Fibroblast of lung (primary cell): ENCODE data around the gene ONECUT2. TPM values are rescaled to one million over a fixed set of nuclear protein-coding genes. Genes with fewer than 3 reads are reported as not detected.
A peak's percentile ranks its signal among the peaks of the same experiment; 100 is the strongest.

Experiments used
- DNase-seq, 2 donors: peaks; one replicate each; pipeline versions ENCODE4 v3.0.0 to v3.0.0-alpha.2; 2010; ENCODE audit warnings: low read depth in 2 of 2
- H2AFZ ChIP-seq: 2 replicates; pipeline ENCODE4 v1.5.1; 2012; ENCODE audit warnings: low read length, control low read depth, inconsistent platforms
- H3K27ac ChIP-seq: 2 replicates; pipeline ENCODE4 v1.5.1; 2011; ENCODE audit warnings: low read length, control low read depth; ENCODE audit not compliant: insufficient read depth
- H3K27me3 ChIP-seq: 2 replicates; pipeline ENCODE4 v1.5.1; 2011; ENCODE audit warnings: mild to moderate bottlenecking, low read length; ENCODE audit not compliant: control insufficient read depth, insufficient read depth
- H3K36me3 ChIP-seq: 2 replicates; pipeline ENCODE4 v1.5.1; 2011; ENCODE audit warnings: low read length; ENCODE audit not compliant: control insufficient read depth, insufficient read depth
- H3K4me1 ChIP-seq: 2 replicates; pipeline ENCODE4 v1.5.1; 2011; ENCODE audit warnings: low read length; ENCODE audit not compliant: control insufficient read depth, insufficient read depth; ENCODE audit errors: extremely low read depth
- H3K4me2 ChIP-seq: 2 replicates; pipeline ENCODE4 v1.5.1; 2011; ENCODE audit warnings: low read length, control low read depth; ENCODE audit not compliant: insufficient read depth; ENCODE audit errors: extremely low read depth
- H3K4me3 ChIP-seq, 4 experiments: fragments of 200-600 bp in 1 of 4; sonication (generic) in 1 of 4; replicated peaks in 1 of 4; 2 replicates each; pipeline ENCODE4 v1.5.1; 2011 to 2016; ENCODE audit warnings: low read length in 4 of 4, low read depth in 3 of 4, mild to moderate bottlenecking in 3 of 4, control low read depth in 2 of 4, inconsistent platforms in 1 of 4, mixed read lengths in 1 of 4; ENCODE audit not compliant: insufficient read depth in 1 of 4; ENCODE audit errors: control extremely low read depth in 1 of 4
- H3K79me2 ChIP-seq: 2 replicates; pipeline ENCODE4 v1.5.1; 2012; ENCODE audit warnings: mild to moderate bottlenecking, low read length, inconsistent platforms; ENCODE audit not compliant: control insufficient read depth, insufficient read depth
- H3K9ac ChIP-seq: 2 replicates; pipeline ENCODE4 v1.5.1; 2011; ENCODE audit warnings: mild to moderate bottlenecking, low read length, control low read depth; ENCODE audit not compliant: insufficient read depth
- H3K9me3 ChIP-seq: 2 replicates; pipeline ENCODE4 v1.5.1; 2012; ENCODE audit warnings: low read depth, low read length; ENCODE audit not compliant: control insufficient read depth, insufficient read depth
- H4K20me1 ChIP-seq: 2 replicates; pipeline ENCODE4 v1.5.1; 2011; ENCODE audit warnings: low read length; ENCODE audit not compliant: control insufficient read depth, insufficient read depth; ENCODE audit errors: extremely low read depth
- EZH2 ChIP-seq: IDR thresholded peaks from 2 replicates; pipeline ENCODE4 v1.5.1; 2012; ENCODE audit warnings: low read length, control low read depth, mild to moderate bottlenecking; ENCODE audit errors: missing control alignments
- polyA plus RNA-seq, 2 donors: library from polyadenylated mRNA; depleted of rRNA in 1 of 2; stranded (reverse) in 1 of 2; unstranded in 1 of 2; fragments of >200 nt; gene quantifications; 2 replicates each; pipeline ENCODE4 v1.2.1, GENCODE V29; 2011 to 2012; ENCODE audit warnings: missing spikeins in 1 of 2
- total RNA-seq: library from RNA; depleted of rRNA; stranded (reverse); fragments of >200 nt; gene quantifications from 2 replicates; pipeline ENCODE4 v1.2.1, GENCODE V29; 2014
- TF ChIP-seq, protein P1 (sequence below), 2 donors: IDR thresholded peaks in 1 of 2; conservative IDR thresholded peaks in 1 of 2; 1 replicate in 1 of 2; 2 replicates in 1 of 2; pipeline ENCODE4 v1.5.1; 2011 to 2012; ENCODE audit warnings: low read length in 2 of 2, control low read depth in 1 of 2, inconsistent platforms in 1 of 2, low read depth in 1 of 2, mild to moderate bottlenecking in 1 of 2

Gene ONECUT2
- total and polyA plus RNA-seq, 2 donors (not counting 1 experiment from before 2014, with no cell fraction given), result under 0.01 TPM

GRCh38 chr18:57445488-57446319, 10.5 kb downstream of the ONECUT2 start:
- no peak for DNase-seq
- no peaks in the 10 kb centered on the region for H3K9me3 ChIP-seq
- H3K27me3 ChIP-seq, result peaks cover 15% of the 10 kb centered on the region
- H3K79me2 ChIP-seq, result no peaks in the 10 kb centered on the region
- H3K4me3 ChIP-seq, result no peak overlapping the region
- H3K4me2 ChIP-seq, result no peak overlapping the region
- H3K4me1 ChIP-seq, result no peaks in the 10 kb centered on the region
- no peak overlapping the region for H2AFZ ChIP-seq
- TF ChIP-seq, protein P1, sequence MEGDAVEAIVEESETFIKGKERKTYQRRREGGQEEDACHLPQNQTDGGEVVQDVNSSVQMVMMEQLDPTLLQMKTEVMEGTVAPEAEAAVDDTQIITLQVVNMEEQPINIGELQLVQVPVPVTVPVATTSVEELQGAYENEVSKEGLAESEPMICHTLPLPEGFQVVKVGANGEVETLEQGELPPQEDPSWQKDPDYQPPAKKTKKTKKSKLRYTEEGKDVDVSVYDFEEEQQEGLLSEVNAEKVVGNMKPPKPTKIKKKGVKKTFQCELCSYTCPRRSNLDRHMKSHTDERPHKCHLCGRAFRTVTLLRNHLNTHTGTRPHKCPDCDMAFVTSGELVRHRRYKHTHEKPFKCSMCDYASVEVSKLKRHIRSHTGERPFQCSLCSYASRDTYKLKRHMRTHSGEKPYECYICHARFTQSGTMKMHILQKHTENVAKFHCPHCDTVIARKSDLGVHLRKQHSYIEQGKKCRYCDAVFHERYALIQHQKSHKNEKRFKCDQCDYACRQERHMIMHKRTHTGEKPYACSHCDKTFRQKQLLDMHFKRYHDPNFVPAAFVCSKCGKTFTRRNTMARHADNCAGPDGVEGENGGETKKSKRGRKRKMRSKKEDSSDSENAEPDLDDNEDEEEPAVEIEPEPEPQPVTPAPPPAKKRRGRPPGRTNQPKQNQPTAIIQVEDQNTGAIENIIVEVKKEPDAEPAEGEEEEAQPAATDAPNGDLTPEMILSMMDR (conservative IDR thresholded peaks at IDR 0.05 in 1 of 2, IDR thresholded peaks at IDR 0.05 in 1 of 2; ENCODE audit: low read depth in 1 of 2, low read length in 2 of 2), result no peak
- no peak for TF ChIP-seq EZH2
- no peak overlapping the region for H3K27ac ChIP-seq
- no peaks in the 10 kb centered on the region for H3K36me3 ChIP-seq
- H4K20me1 ChIP-seq, result no peaks in the 10 kb centered on the region
- no peak overlapping the region for H3K9ac ChIP-seq

- DNase-seq, result no peak
- H3K9ac ChIP-seq, result no peak overlapping the region
- H3K4me3 ChIP-seq, result no peak overlapping the region
- H3K27ac ChIP-seq, result no peak overlapping the region
- no peak for TF ChIP-seq EZH2
- TF ChIP-seq, protein P1 (conservative IDR thresholded peaks at IDR 0.05 in 1 of 2, IDR thresholded peaks at IDR 0.05 in 1 of 2; ENCODE audit: low read depth in 1 of 2, low read length in 2 of 2), result peak; percentile 20 to 51
- H3K27me3 ChIP-seq, result peaks cover 10% of the 10 kb centered on the region
- no peak overlapping the region for H2AFZ ChIP-seq
- H3K9me3 ChIP-seq, result no peaks in the 10 kb centered on the region
- no peaks in the 10 kb centered on the region for H3K36me3 ChIP-seq
- H4K20me1 ChIP-seq, result no peaks in the 10 kb centered on the region
- H3K79me2 ChIP-seq, result no peaks in the 10 kb centered on the region
- H3K4me1 ChIP-seq, result no peaks in the 10 kb centered on the region
- H3K4me2 ChIP-seq, result no peak overlapping the region
Measured at GRCh38 chr18:57446322-57446721, 11.1 kb downstream of the ONECUT2 start.

DNA sequence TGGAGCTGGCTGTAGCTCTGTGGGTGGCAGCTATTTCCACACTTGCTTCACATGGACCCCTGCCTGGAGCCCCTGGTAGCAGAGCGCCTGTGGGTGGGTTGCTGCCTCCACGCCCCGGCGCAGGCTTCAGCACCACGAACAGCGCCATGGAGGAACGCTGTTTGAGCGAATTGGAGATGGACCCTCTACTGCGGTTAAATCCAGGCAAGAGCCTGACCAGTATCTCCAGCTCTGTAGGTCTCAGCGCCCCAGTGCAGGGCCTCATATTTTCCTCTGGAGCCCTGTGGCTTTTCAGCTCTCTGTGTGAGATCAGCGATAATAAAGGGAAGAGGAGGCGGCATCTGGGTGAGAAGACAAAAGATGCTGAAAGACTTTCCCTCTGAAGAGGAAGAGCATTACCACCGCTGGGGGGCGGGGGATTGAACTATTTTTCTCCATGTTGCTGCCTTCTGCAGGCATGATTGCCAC, 12.0 kb downstream of the ONECUT2 start:
- H3K9me3 ChIP-seq, result no peaks in the 10 kb centered on the region
- H3K4me2 ChIP-seq, result no peak overlapping the region
- no peaks in the 10 kb centered on the region for H4K20me1 ChIP-seq
- H3K4me3 ChIP-seq, result no peak overlapping the region
- no peaks in the 10 kb centered on the region for H3K36me3 ChIP-seq
- H3K27ac ChIP-seq, result no peak overlapping the region
- H2AFZ ChIP-seq, result no peak overlapping the region
- no peak overlapping the region for H3K9ac ChIP-seq
- TF ChIP-seq, protein P1 (conservative IDR thresholded peaks at IDR 0.05 in 1 of 2, IDR thresholded peaks at IDR 0.05 in 1 of 2; ENCODE audit: low read depth in 1 of 2, low read length in 2 of 2), result no peak
- no peak for TF ChIP-seq EZH2
- peaks cover 6% of the 10 kb centered on the region for H3K27me3 ChIP-seq
- H3K79me2 ChIP-seq, result no peaks in the 10 kb centered on the region
- no peaks in the 10 kb centered on the region for H3K4me1 ChIP-seq
- DNase-seq, result peak; percentile 24 to 28
